ENCODE measurements around the gene FREM2. TPM values are rescaled to one million over a fixed set of nuclear protein-coding genes. Genes with fewer than 3 reads are reported as not detected.

The FREM2 gene
- total RNA-seq, 3 donors from 2014 or later: 0.82 to 3.3 (median 1.3) TPM

GRCh38 chr13:38763446-38764381 lies 76.8 kb downstream of the FREM2 start:
- no peak for ATAC-seq
- H3K4me3 ChIP-seq: no peak overlapping the region
- no peaks in the 10 kb centered on the region for H3K36me3 ChIP-seq (ENCODE audit: low read depth)
- H3K9me3 ChIP-seq: no peaks in the 10 kb centered on the region
- no peaks in the 10 kb centered on the region for H3K4me1 ChIP-seq (ENCODE audit: low read depth)
- no peak for TF ChIP-seq CTCF (IDR thresholded peaks at IDR 0.05)
- DNase-seq: peak in 1 of 3 donors; percentile 12
- intact Hi-C loops (cut with DNase I, micrococcal nuclease): loop anchor here in 1 of 2 donors (2.0 kb wide), 1 partner anchor 77 kb away; the partner anchor contains the start of gene FREM2

GRCh38 chr13:38766799-38767198 lies 79.9 kb downstream of the FREM2 start:
- intact Hi-C loops (cut with DNase I, micrococcal nuclease): no loop called here
- H3K36me3 ChIP-seq (ENCODE audit: low read depth): no peaks in the 10 kb centered on the region
- no peak for TF ChIP-seq CTCF (IDR thresholded peaks at IDR 0.05)
- no peaks in the 10 kb centered on the region for H3K4me1 ChIP-seq (ENCODE audit: low read depth)
- DNase-seq (no peak), ATAC-seq (no peak)
- no peaks in the 10 kb centered on the region for H3K9me3 ChIP-seq
- H3K4me3 ChIP-seq: no peak overlapping the region

GRCh38 chr13:38767506-38768265 lies 80.8 kb downstream of the FREM2 start:
- intact Hi-C loops (cut with DNase I, micrococcal nuclease): no loop called here
- no peak for DNase-seq

GRCh38 chr13:38769526-38769925 lies 82.6 kb downstream of the FREM2 start:
- intact Hi-C loops (cut with DNase I, micrococcal nuclease): no loop called here
- Histone ChIP-seq H3K4me1 (ENCODE audit: low read depth) (no peaks in the 10 kb centered on the region), H3K9me3 (no peaks in the 10 kb centered on the region), H3K36me3 (ENCODE audit: low read depth) (no peaks in the 10 kb centered on the region), H3K4me3 (no peak overlapping the region)
- TF ChIP-seq CTCF (IDR thresholded peaks at IDR 0.05): no peak
- DNase-seq: no peak
- ATAC-seq: no peak

More at GRCh38 chr13:38767506-38768265, 80.8 kb downstream of the FREM2 start:
- Histone ChIP-seq H3K36me3 (ENCODE audit: low read depth) (no peaks in the 10 kb centered on the region), H3K9me3 (no peaks in the 10 kb centered on the region), H3K4me3 (no peak overlapping the region), H3K4me1 (ENCODE audit: low read depth) (no peaks in the 10 kb centered on the region)
- ATAC-seq: no peak
- TF ChIP-seq CTCF (IDR thresholded peaks at IDR 0.05): no peak

GRCh38 chr13:38775085-38775484 lies 88.2 kb downstream of the FREM2 start:
- no peak overlapping the region for H3K4me3 ChIP-seq
- DNase-seq: no peak
- H3K9me3 ChIP-seq: no peaks in the 10 kb centered on the region
- no peaks in the 10 kb centered on the region for H3K4me1 ChIP-seq (ENCODE audit: low read depth)
- intact Hi-C loops (cut with DNase I, micrococcal nuclease): no loop called here
- no peak for ATAC-seq
- no peak for TF ChIP-seq CTCF (IDR thresholded peaks at IDR 0.05)
- H3K36me3 ChIP-seq (ENCODE audit: low read depth): no peaks in the 10 kb centered on the region
